Measurements from ENCODE around the gene EFNA3. TPM values are rescaled to one million over a fixed set of nuclear protein-coding genes. Genes with fewer than 3 reads are reported as not detected.

Gene EFNA3
- polyA plus RNA-seq, 1 donor from 2014 or later: 12.2 TPM

- no peaks in the 10 kb centered on the region for H3K36me3 ChIP-seq (ENCODE audit: insufficient read depth, low read length)
- H3K27me3 ChIP-seq (ENCODE audit: insufficient read depth, low read depth, low read length): no peaks in the 10 kb centered on the region
- no peak overlapping the region for H2AFZ ChIP-seq (ENCODE audit: low read depth, low read length)
- no peaks in the 10 kb centered on the region for H3K9me3 ChIP-seq (ENCODE audit: low read length)
- H3K4me2 ChIP-seq (ENCODE audit: low read length): no peak overlapping the region
- no peak overlapping the region for H3K4me3 ChIP-seq (ENCODE audit: low read length)
- H3K9me2 ChIP-seq (ENCODE audit: insufficient read depth, low read length): no peaks in the 10 kb centered on the region
- H4K20me1 ChIP-seq (ENCODE audit: insufficient read depth): no peaks in the 10 kb centered on the region
- no peak overlapping the region for H3K9ac ChIP-seq (ENCODE audit: low read length)
- H3K27ac ChIP-seq (ENCODE audit: low read length): no peak overlapping the region
- no peaks in the 10 kb centered on the region for H3F3A ChIP-seq (ENCODE audit: insufficient read depth, low read length, poor library complexity, severe bottlenecking)
- TF ChIP-seq SMC3 (conservative IDR thresholded peaks at IDR 0.05; ENCODE audit: poor library complexity) (no peak), TAF1 (IDR thresholded peaks at IDR 0.05; ENCODE audit: low read depth) (no peak), MXI1 (conservative IDR thresholded peaks at IDR 0.05; ENCODE audit: poor library complexity, severe bottlenecking) (no peak), POLR2AphosphoS5 (IDR thresholded peaks at IDR 0.05) (no peak), RAD21 (conservative IDR thresholded peaks at IDR 0.05) (no peak), REST (IDR thresholded peaks at IDR 0.05; ENCODE audit: borderline replicate concordance) (no peak), EP300 (conservative IDR thresholded peaks at IDR 0.05; ENCODE audit: poor library complexity, severe bottlenecking) (no peak), CTCF (IDR thresholded peaks at IDR 0.05; ENCODE audit: poor library complexity, severe bottlenecking) (no peak), EZH2 (IDR thresholded peaks at IDR 0.05; ENCODE audit: borderline replicate concordance, insufficient read depth, low read length, poor library complexity, severe bottlenecking) (no peak)
- H3K79me2 ChIP-seq (replicated peaks; ENCODE audit: insufficient read depth, low read length): no peaks in the 10 kb centered on the region
Measured at GRCh38 chr1:155092131-155092530, 13.5 kb downstream of the EFNA3 start.

- H3K27me3 ChIP-seq (ENCODE audit: insufficient read depth, low read depth, low read length): no peaks in the 10 kb centered on the region
- no peak overlapping the region for H2AFZ ChIP-seq (ENCODE audit: low read depth, low read length)
- H4K20me1 ChIP-seq (ENCODE audit: insufficient read depth): no peaks in the 10 kb centered on the region
- no peaks in the 10 kb centered on the region for H3K36me3 ChIP-seq (ENCODE audit: insufficient read depth, low read length)
- no peak overlapping the region for H3K4me2 ChIP-seq (ENCODE audit: low read length)
- H3K27ac ChIP-seq (ENCODE audit: low read length): no peak overlapping the region
- H3K9me3 ChIP-seq (ENCODE audit: low read length): no peaks in the 10 kb centered on the region
- no peaks in the 10 kb centered on the region for H3K9me2 ChIP-seq (ENCODE audit: insufficient read depth, low read length)
- H3K9ac ChIP-seq (ENCODE audit: low read length): no peak overlapping the region
- no peaks in the 10 kb centered on the region for H3F3A ChIP-seq (ENCODE audit: insufficient read depth, low read length, poor library complexity, severe bottlenecking)
- no peak overlapping the region for H3K4me3 ChIP-seq (ENCODE audit: low read length)
- no peaks in the 10 kb centered on the region for H3K79me2 ChIP-seq (replicated peaks; ENCODE audit: insufficient read depth, low read length)
- TF ChIP-seq RAD21 (conservative IDR thresholded peaks at IDR 0.05) (no peak), REST (IDR thresholded peaks at IDR 0.05; ENCODE audit: borderline replicate concordance) (no peak), POLR2AphosphoS5 (IDR thresholded peaks at IDR 0.05) (no peak), TAF1 (IDR thresholded peaks at IDR 0.05; ENCODE audit: low read depth) (no peak), SMC3 (conservative IDR thresholded peaks at IDR 0.05; ENCODE audit: poor library complexity) (no peak), MXI1 (conservative IDR thresholded peaks at IDR 0.05; ENCODE audit: poor library complexity, severe bottlenecking) (no peak), CTCF (IDR thresholded peaks at IDR 0.05; ENCODE audit: poor library complexity, severe bottlenecking) (no peak), EP300 (conservative IDR thresholded peaks at IDR 0.05; ENCODE audit: poor library complexity, severe bottlenecking) (no peak), EZH2 (IDR thresholded peaks at IDR 0.05; ENCODE audit: borderline replicate concordance, insufficient read depth, low read length, poor library complexity, severe bottlenecking) (no peak)
Measured at GRCh38 chr1:155092641-155093040, 14.0 kb downstream of the EFNA3 start.

Measured in neural cell (in vitro differentiated cells).